ENCODE measurements around the gene SOS1.

GRCh38 chr2:38982498-38982897, 138.4 kb downstream of the SOS1 start:
- no peak for TF ChIP-seq POLR2A (IDR thresholded peaks at IDR 0.05; ENCODE audit: low read length)
- TF ChIP-seq GATA1 (IDR thresholded peaks at IDR 0.05; ENCODE audit: low read depth, low read length), result no peak
